Uterus (tissue), 2 donors: Measurements from ENCODE around the gene MSN.
"Not testable (repeated sequence)": the region's sequence is repeated elsewhere in the genome, so short reads cannot be mapped to it uniquely, and the experiment has no call there.

Experiments
- POLR2A ChIP-seq, 2 donors: fragments of 450-650 bp; IDR thresholded peaks; one replicate each; pipeline ENCODE4 v1.6.1; 2016; ENCODE audit warnings: antibody characterized with exemption in 2 of 2, mild to moderate bottlenecking in 1 of 2, moderate library complexity in 1 of 2
- TF ChIP-seq, protein P1 (sequence below), 4 experiments: fragments of 200-600 bp in 2 of 4; fragments of 450-650 bp in 2 of 4; sonication (generic) in 2 of 4; IDR thresholded peaks; one replicate each; pipeline ENCODE4 v1.5.1; 2016 to 2019; ENCODE audit warnings: antibody characterized with exemption in 4 of 4, mild to moderate bottlenecking in 2 of 4, moderate library complexity in 1 of 4

DNA sequence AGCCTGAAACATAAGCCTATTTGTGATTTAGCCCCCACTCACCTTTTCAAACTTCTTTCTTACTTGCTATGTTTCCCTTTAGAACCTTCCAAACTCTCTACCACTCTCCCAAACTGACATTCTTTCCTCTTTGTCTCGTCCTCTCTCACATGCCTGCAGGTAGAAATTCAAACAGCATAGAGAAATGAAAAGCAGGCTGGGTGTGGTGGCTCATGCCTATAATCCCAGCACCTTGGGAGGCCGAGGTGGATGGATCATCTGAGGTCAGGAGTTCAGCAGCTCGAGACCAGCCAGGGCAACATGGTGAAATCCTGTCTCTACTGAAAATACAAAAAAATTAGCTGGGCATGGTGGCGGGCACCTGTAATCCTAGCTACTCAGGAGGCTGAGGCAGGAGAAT is 31.2 kb upstream of the MSN start:
- TF ChIP-seq, protein P1, sequence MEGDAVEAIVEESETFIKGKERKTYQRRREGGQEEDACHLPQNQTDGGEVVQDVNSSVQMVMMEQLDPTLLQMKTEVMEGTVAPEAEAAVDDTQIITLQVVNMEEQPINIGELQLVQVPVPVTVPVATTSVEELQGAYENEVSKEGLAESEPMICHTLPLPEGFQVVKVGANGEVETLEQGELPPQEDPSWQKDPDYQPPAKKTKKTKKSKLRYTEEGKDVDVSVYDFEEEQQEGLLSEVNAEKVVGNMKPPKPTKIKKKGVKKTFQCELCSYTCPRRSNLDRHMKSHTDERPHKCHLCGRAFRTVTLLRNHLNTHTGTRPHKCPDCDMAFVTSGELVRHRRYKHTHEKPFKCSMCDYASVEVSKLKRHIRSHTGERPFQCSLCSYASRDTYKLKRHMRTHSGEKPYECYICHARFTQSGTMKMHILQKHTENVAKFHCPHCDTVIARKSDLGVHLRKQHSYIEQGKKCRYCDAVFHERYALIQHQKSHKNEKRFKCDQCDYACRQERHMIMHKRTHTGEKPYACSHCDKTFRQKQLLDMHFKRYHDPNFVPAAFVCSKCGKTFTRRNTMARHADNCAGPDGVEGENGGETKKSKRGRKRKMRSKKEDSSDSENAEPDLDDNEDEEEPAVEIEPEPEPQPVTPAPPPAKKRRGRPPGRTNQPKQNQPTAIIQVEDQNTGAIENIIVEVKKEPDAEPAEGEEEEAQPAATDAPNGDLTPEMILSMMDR (IDR thresholded peaks at IDR 0.05): not testable (repeated sequence)
- TF ChIP-seq POLR2A (IDR thresholded peaks at IDR 0.05): not testable (repeated sequence)
